Loucy (cell line): Measurements from ENCODE around the gene CCL18.
"Not testable (repeated sequence)": the region's sequence is repeated elsewhere in the genome, so short reads cannot be mapped to it uniquely, and the experiment has no call there.

ENCODE experiments used
- EZH2phosphoT487 ChIP-seq: fragments of 200-600 bp; IDR thresholded peaks from 2 replicates; pipeline ENCODE4 v1.6.1; 2018; ENCODE audit warnings: antibody characterized with exemption, mild to moderate bottlenecking, moderate library complexity, borderline replicate concordance
- TF ChIP-seq, protein P1 (sequence below): fragments of 200-600 bp; sonication (generic); conservative IDR thresholded peaks from 2 replicates; pipeline ENCODE4 v1.5.1; 2014; ENCODE audit warnings: mild to moderate bottlenecking, antibody characterized with exemption, low read length

DNA sequence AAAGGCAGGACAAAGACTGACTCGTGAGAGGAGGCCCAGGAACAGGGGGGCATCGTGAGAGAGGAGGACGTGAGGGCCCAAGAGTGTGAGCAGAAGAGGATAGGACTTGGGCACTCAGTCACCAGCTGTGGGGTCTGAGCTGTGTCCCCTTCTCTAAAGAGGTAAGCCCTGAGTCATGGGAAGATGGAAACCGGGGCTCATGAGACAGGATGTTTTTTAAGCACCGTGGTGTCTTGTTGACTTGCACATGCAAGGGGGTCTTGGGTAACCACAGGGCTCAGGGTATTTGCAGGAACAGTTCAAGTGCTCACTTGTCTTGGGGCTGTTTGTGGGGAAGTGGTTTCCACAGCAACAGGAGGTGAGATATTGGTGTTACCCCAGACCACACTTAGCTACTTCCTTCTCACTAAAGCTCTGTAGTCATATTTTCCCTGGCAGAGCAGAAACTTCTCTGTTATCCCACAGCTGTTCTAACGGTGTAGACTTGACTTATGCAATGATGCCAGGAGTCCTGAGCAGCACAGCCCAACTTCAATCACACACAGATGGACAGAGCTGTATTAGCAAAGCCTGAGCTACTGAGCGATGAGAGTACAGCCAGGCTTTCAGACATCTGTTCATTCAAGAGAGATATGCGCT is 18.5 kb downstream of the CCL18 start:
- TF ChIP-seq, protein P1, sequence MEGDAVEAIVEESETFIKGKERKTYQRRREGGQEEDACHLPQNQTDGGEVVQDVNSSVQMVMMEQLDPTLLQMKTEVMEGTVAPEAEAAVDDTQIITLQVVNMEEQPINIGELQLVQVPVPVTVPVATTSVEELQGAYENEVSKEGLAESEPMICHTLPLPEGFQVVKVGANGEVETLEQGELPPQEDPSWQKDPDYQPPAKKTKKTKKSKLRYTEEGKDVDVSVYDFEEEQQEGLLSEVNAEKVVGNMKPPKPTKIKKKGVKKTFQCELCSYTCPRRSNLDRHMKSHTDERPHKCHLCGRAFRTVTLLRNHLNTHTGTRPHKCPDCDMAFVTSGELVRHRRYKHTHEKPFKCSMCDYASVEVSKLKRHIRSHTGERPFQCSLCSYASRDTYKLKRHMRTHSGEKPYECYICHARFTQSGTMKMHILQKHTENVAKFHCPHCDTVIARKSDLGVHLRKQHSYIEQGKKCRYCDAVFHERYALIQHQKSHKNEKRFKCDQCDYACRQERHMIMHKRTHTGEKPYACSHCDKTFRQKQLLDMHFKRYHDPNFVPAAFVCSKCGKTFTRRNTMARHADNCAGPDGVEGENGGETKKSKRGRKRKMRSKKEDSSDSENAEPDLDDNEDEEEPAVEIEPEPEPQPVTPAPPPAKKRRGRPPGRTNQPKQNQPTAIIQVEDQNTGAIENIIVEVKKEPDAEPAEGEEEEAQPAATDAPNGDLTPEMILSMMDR = not testable (repeated sequence)
- TF ChIP-seq EZH2phosphoT487 = not testable (repeated sequence)
